Mucosa of rectum (tissue), 2 donors: ENCODE results near the gene PSD4.

Experiments used
- H3K27ac ChIP-seq, 2 donors: one replicate each; pipeline ENCODE4 v1.7.0; 2013; ENCODE audit warnings: inconsistent platforms in 2 of 2, low read depth in 2 of 2, low read length in 2 of 2
- H3K27me3 ChIP-seq, 2 donors: one replicate each; pipeline ENCODE4 v1.7.0; 2013; ENCODE audit warnings: low read length in 2 of 2; ENCODE audit not compliant: control insufficient read depth in 2 of 2, insufficient read depth in 2 of 2
- H3K36me3 ChIP-seq, 2 donors: one replicate each; pipeline ENCODE4 v1.7.0; 2013; ENCODE audit warnings: low read length in 2 of 2; ENCODE audit not compliant: control insufficient read depth in 2 of 2, insufficient read depth in 2 of 2
- H3K4me1 ChIP-seq, 2 donors: one replicate each; pipeline ENCODE4 v1.7.0; 2013; ENCODE audit warnings: low read length in 2 of 2, mild to moderate bottlenecking in 1 of 2; ENCODE audit not compliant: control insufficient read depth in 2 of 2, insufficient read depth in 2 of 2
- H3K4me3 ChIP-seq, 2 donors: one replicate each; pipeline ENCODE4 v1.7.0; 2013; ENCODE audit warnings: low read length in 2 of 2
- H3K9ac ChIP-seq, 2 donors: one replicate each; pipeline ENCODE4 v1.7.0; 2013; ENCODE audit warnings: low read length in 2 of 2, low read depth in 1 of 2, mild to moderate bottlenecking in 1 of 2
- H3K9me3 ChIP-seq, 2 donors: one replicate each; pipeline ENCODE4 v1.7.0; 2013; ENCODE audit warnings: low read length in 2 of 2; ENCODE audit not compliant: control insufficient read depth in 2 of 2
- donor health status: healthy.
- donor health status: Normal muscosa, but diverticular disease.

Gene PSD4

GRCh38 chr2:113198790-113199612, 25.2 kb downstream of the PSD4 start:
- Histone ChIP-seq H3K9ac (peak overlapping the region; percentile 72 to 95), H3K36me3 (peaks cover 28 to 61% of the 10 kb centered on the region in 2 donors), H3K4me3 (peak overlapping the region; percentile 75 to 86), H3K4me1 (peaks cover 8 to 13% of the 10 kb centered on the region in 2 donors), H3K27ac (peak overlapping the region; percentile 93 to 96), H3K27me3 (no peaks in the 10 kb centered on the region), H3K9me3 (no peaks in the 10 kb centered on the region)

GRCh38 chr2:113200236-113200635, 26.5 kb downstream of the PSD4 start:
- Histone ChIP-seq H3K4me3 (no peak overlapping the region), H3K9ac (no peak overlapping the region), H3K27me3 (no peaks in the 10 kb centered on the region), H3K9me3 (no peaks in the 10 kb centered on the region), H3K36me3 (peaks cover 21 to 53% of the 10 kb centered on the region in 2 donors), H3K4me1 (peaks cover 13% of the 10 kb centered on the region in 2 donors), H3K27ac (no peak overlapping the region)

- Histone ChIP-seq H3K4me1 (peaks cover 15% of the 10 kb centered on the region in 2 donors), H3K9ac (no peak overlapping the region), H3K4me3 (no peak overlapping the region), H3K27me3 (no peaks in the 10 kb centered on the region), H3K36me3 (peaks cover 17 to 47% of the 10 kb centered on the region in 2 donors), H3K9me3 (no peaks in the 10 kb centered on the region), H3K27ac (no peak overlapping the region)
Measured at GRCh38 chr2:113200736-113201490, 27.1 kb downstream of the PSD4 start.

GRCh38 chr2:113201496-113202304, 27.9 kb downstream of the PSD4 start:
- H3K9ac ChIP-seq, result no peak overlapping the region
- H3K9me3 ChIP-seq, result no peaks in the 10 kb centered on the region
- H3K36me3 ChIP-seq, result peaks cover 13 to 42% of the 10 kb centered on the region in 2 donors
- peaks cover 20 to 23% of the 10 kb centered on the region in 2 donors for H3K4me1 ChIP-seq
- H3K4me3 ChIP-seq, result no peak overlapping the region
- no peaks in the 10 kb centered on the region for H3K27me3 ChIP-seq
- no peak overlapping the region for H3K27ac ChIP-seq

- Histone ChIP-seq H3K4me3 (no peak overlapping the region), H3K27ac (no peak overlapping the region), H3K9ac (no peak overlapping the region), H3K4me1 (peaks cover 20 to 23% of the 10 kb centered on the region in 2 donors), H3K9me3 (no peaks in the 10 kb centered on the region), H3K27me3 (no peaks in the 10 kb centered on the region), H3K36me3 (peaks cover 13 to 35% of the 10 kb centered on the region in 2 donors)
Measured at GRCh38 chr2:113202305-113203216, 28.8 kb downstream of the PSD4 start.

- no peak overlapping the region for H3K4me3 ChIP-seq
- H3K9ac ChIP-seq, result no peak overlapping the region
- H3K9me3 ChIP-seq, result no peaks in the 10 kb centered on the region
- H3K36me3 ChIP-seq, result peaks cover 13 to 31% of the 10 kb centered on the region in 2 donors
- peaks cover 19 to 20% of the 10 kb centered on the region in 2 donors for H3K4me1 ChIP-seq
- H3K27ac ChIP-seq, result no peak overlapping the region
- H3K27me3 ChIP-seq, result no peaks in the 10 kb centered on the region
Measured at GRCh38 chr2:113203217-113203530, 29.4 kb downstream of the PSD4 start.

GRCh38 chr2:113203901-113204519, 30.2 kb downstream of the PSD4 start:
- Histone ChIP-seq H3K36me3 (peaks cover 13 to 31% of the 10 kb centered on the region in 2 donors), H3K9ac (no peak overlapping the region), H3K4me1 (peaks cover 16% of the 10 kb centered on the region in 2 donors), H3K9me3 (no peaks in the 10 kb centered on the region), H3K4me3 (no peak overlapping the region), H3K27me3 (no peaks in the 10 kb centered on the region), H3K27ac (no peak overlapping the region)

GRCh38 chr2:113206251-113206650, 32.5 kb downstream of the PSD4 start:
- Histone ChIP-seq H3K27ac (no peak overlapping the region), H3K4me3 (no peak overlapping the region), H3K9me3 (no peaks in the 10 kb centered on the region), H3K9ac (no peak overlapping the region), H3K27me3 (no peaks in the 10 kb centered on the region), H3K36me3 (peaks cover 2 to 19% of the 10 kb centered on the region in 2 donors), H3K4me1 (peaks cover 12 to 19% of the 10 kb centered on the region in 2 donors)

GRCh38 chr2:113207021-113207420, 33.2 kb downstream of the PSD4 start:
- no peaks in the 10 kb centered on the region for H3K9me3 ChIP-seq
- H3K36me3 ChIP-seq, result peaks cover 0 to 12% of the 10 kb centered on the region in 2 donors
- H3K27me3 ChIP-seq, result no peaks in the 10 kb centered on the region
- H3K27ac ChIP-seq, result no peak overlapping the region
- no peak overlapping the region for H3K9ac ChIP-seq
- peaks cover 17 to 26% of the 10 kb centered on the region in 2 donors for H3K4me1 ChIP-seq
- no peak overlapping the region for H3K4me3 ChIP-seq
